Measurements from ENCODE around the gene EFNB1.

Gene EFNB1

DNA sequence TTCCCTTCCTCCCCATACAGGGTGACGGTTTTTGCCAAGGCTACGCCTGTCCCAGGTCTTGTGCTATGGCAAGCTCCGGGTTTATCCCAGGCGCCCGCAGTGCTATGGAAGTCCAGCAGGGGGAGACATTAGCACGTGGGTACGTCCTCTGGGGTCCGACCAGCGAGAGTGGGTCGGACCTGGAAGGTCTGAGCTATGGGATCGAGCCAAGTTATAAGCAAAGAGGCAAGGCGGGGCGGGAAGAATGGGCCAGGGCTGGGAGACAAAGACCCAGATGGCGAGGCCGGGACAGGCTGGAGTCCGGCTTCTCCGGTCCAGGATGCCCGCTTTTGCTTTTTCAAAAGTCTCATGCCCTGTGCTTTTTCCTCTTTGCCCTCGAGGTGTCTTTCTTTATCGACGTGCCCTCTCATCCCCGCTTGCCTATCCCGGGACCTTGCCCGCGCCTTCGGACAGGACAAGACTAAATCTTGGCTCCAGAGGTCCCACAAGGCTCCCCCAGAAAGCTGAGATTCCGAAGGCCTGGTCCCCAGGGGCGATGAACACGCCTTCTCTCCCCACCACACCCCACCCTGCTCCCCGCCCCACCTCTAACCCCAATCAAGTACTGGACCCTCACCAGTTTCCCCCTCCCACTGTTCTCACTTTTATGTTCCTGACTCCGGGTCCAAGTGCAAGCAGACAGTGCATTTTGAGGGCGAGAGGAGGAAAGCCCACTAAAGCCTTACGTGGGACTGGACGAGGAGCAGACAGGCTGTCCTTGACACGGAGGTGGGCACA lies 785 bp upstream of the EFNB1 start:
- peak; percentile 66 for DNase-seq (ENCODE audit: low read depth)

DNA sequence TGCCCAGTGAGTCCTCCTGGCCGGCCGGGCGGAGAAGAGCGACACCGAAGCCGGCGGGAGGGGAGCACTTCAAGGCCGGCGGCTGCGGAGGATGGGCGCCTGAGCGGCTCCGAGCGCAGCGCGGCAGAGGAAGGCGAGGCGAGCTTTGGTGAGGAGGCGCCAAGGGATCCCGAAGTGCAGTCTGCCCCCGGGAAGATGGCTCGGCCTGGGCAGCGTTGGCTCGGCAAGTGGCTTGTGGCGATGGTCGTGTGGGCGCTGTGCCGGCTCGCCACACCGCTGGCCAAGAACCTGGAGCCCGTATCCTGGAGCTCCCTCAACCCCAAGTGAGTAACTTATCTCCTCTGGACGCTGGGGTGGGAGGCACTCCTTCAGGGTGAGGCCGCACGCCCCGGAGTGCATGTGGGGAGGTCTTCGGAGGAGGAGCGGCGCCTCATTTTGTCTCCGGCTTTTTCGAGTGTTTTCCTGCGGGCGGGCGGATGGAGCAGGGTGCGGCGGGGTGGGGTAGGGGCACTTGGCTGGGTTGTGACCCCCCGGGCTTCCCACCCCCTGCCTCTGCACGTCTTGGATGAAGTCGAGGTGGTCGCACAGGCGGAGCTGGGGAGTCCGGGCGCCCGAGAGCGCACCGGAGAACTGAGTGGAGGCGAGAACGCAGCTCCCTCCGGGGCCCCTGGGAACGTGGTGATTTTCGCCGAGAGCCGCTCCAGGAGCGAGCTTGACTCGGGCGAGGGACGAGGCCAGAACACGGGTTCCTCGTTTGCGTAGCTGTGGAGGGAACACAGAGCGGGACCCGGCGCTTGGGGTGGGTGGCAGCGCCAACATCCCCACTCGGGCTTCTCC lies 979 bp downstream of the EFNB1 start:
- no peak for DNase-seq (ENCODE audit: low read depth)

DNA sequence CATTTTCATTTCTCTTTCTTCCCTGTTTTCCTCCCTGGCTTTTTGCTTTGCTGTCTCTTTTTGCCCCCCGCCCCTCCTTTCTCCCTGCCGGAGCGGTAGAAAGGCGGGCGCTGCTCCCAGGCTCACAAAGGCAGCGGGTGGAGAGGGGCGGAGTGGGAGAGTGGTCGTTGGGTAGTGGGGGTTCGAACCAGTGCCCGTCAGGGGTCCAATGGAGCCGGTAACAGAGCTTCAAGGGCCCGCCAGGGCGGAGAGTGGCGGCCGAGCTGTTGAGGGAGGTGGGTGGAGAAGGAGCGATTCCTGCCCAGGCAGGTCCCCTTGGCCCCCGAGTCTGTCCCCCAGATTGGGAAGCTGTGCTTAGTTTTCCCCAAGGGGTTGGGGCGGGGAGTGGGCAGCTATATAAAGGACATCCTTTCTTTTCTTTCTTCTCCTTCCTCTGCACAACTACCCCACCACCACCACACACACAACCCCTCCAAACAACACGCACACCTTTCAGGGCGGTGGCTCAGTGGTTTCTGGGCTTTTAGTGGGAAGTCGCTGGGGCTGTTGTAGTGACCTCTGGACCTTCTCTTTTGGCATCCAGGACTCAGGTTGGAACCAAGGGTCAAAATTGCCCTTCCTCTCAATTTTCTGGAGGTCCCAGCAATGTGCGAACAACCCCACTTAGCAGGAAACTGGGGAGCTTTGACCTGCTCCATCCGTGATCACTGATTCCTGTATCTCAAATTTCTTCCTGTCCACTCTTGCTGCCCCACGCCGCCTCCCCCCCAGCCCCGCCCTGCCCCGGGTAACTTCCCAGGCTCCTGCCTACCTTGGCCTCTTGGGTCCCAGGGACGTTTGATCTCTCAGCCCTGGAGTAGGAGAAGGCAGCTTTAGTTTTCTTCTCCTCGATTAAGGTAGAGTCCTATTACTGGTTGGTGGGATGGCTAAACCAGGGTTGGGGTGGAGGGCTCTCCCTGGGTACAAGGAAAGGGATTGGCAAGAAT lies 1.9 kb downstream of the EFNB1 start:
- no peak for DNase-seq (ENCODE audit: low read depth)

DNA sequence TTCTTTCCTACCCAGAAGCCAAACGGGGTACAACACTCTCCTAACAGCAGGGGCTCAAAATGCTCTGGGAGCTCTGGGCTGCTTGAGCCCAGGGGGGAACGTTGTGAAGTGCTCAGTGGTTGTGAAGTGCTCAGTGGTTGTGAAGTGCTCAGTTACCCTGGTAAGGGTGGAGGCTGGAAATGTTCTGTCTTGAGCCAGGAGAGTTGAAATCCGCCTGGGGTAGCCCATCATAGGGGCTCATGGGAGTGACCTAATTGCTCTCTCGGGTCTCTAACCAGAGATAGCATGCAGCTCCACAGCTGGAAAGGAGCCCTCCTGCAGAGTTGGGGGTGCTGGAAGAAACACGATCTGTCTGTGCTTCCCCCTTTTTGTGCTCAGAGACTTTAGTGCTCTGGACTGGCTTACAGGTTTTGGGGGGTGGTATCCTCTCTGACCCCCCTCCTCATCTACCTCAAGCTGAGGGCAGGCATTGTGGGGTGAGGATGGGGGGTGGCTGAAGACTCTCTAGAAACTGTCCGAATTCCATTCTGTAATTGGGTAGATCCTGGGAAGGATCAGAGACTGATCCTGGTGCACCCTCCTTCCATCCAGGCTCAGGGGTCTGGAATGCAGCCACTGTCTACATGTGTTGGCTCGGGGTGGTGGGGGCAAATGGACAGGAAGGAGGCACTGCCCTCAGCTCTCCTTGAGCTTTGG lies 2.7 kb downstream of the EFNB1 start:
- no peak for DNase-seq (ENCODE audit: low read depth)

DNA sequence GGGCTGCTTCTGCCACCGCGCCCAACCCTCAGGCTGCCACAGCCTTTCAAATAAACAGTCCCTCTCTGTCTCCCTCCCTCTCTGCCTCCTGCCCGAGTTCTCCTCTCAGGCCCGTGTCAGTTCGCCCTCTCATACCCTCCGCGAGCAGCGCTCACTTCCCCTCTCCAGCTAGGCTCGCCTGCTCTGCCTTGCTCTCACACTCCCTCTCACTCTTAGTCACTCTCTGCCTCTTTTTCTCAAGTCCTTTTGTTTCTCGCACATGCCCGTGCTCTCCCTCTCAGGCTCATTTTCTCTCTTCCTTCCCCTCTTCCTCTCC lies 3.2 kb downstream of the EFNB1 start:
- DNase-seq (ENCODE audit: low read depth), result no peak

DNA sequence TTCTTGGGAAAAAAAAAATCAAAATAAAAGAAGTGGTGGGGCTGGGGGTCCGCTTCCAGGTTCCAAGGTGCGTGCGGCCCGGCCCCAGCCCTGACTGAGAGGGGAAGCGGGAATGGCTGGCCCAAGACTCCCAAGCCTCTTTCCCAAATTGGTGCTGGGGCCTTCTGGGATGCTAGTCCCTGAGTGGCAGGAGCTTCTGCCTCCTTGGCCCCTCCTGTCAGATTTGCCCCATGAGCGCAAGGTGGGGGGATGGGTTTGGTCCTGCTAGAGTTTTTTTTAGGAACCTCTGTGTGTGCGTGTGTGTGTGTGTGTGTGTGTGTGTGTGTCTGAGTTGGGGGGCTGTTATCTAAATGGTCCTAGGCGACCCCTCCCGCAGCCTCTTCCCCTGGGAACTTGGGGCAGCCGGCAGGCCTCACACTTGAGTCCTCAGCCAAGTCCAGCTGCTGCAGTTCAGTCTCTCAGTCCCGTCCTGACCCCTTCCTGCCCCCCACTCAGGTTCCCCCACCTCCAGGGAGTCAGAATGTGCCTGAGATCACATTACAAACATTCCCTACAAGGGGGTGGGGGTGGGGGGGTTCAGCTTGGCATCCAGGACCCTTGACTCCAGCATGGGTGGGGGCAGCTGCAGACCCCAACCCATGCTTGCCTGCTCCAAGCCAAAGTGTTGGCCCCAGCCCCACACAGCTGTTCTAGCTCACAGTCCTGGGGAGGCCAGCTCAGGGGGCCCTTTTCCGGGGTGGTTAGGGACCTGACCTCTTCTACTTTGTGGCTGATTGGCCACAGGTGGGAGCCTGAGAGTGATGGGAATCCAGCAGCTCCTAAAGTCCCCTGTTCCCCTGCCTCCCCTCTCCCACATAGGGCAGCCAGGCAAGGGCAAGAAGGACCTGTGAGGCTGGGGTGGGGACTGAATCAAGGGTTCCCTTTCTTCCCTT lies 4.0 kb downstream of the EFNB1 start:
- DNase-seq (ENCODE audit: low read depth), result no peak

DNA sequence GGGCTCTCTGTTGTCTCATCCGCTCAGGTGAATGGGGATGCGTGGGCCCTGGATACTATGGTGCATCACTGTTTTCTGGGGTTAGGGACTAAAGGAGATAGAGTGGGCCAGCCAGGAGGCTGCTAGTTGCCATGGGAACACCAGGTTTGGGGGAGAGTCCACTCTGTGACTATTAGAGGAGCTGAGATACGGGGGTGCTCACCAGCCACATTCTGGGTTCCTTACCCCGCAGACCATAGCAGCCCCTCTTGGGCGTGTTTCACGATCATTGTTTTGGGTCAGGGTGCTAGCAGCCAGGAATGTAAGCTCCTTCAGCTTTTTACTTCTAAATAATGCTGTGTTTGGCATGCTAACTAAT lies 4.6 kb downstream of the EFNB1 start:
- DNase-seq (ENCODE audit: low read depth), result no peak

DNA sequence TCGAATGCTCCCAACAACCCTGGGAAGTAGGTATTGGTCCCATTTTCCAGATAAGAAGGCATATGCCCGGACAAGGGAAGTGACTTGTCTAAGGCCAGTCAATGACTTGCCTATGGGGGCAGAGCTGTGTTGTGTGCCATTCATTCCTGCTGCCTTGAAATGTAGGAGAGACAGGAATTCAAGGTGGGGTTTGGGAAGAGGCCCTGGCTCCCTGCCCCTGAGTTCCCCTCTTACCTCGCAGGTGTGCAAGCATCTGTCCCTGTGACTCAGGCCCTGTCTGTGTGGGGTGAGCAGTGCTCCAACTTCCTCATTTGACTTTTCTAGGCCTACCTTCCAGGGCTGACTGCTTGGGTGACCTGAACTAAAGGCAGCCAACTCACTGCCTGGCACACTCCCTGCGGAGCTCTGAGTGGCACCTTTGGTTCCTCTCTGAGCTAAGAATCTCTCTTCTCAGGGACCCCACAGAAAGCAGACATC lies 5.1 kb downstream of the EFNB1 start:
- no peak for DNase-seq (ENCODE audit: low read depth)

DNA sequence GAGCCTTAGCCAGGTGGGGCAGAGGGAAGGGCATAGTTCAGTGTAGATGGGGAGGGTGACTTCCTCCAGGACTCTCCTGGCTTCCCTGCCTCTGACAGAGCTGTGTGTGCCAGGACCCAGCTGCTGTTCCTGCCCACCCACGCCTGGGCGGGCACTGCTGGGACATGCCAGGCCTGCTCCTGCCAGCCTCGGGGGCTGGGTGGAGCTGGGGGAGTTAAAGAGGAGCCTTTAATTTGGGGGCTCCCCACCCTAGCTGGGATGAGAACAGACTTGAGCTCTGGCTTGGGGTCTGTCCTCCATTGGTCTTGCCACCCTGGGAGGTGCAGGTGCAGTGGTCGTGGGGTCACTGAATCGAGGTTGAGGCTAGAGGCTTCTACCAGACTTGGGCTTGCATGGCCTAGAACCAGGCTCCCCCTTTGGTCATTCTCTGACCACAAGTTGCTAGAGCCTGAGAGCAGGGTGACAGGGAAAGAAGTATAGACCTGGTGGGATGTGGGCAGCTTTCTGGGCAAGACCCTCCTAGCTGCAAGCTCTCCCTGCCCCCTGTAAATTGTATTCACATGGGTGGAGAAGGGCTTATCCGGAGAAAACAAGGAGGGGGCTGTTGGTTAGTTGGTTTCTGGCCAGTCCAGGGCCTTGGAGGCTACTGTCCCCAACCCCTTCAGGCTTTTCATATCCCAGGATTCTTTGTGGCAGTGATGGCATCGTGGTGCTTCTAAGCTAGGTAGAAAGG lies 5.7 kb downstream of the EFNB1 start:
- no peak for DNase-seq (ENCODE audit: low read depth)

DNA sequence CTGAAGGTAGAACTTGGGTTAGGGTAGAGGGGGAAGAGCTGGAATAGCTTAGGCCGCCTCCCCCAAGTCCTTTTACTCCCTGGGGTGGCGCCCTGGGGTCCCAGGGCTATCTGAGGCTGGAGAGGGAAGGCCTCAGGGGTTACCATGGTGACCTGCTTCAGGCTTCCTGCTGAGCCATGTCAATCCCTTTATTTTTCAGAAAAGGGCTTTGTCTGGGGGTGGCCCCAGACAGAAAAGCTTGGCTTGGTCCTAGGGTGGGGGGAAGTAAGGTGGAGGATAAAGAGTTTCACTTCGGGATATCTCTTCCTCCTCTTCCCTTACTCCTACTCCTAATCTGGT lies 6.3 kb downstream of the EFNB1 start:
- DNase-seq (ENCODE audit: low read depth), result no peak

DNA sequence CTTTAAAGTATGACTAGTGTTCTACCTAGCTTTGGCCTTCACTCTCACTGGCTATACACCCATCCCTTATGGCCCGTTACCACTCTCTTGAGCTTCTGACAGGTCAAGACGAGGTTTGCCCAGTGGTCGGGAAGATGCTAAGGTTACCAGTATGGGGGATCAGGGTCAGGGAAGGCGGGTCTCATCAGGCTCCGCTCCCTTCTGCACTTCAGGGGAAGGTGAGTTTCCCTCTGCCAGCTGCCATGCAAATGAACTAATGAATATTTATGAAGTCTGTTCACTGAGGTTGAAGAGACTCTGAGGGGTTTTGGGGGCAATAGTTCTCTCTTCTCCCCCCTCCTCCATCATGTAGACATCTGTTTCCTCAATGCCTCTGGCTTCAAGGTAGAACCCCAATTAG lies 6.6 kb downstream of the EFNB1 start:
- DNase-seq (ENCODE audit: low read depth), result no peak

DNA sequence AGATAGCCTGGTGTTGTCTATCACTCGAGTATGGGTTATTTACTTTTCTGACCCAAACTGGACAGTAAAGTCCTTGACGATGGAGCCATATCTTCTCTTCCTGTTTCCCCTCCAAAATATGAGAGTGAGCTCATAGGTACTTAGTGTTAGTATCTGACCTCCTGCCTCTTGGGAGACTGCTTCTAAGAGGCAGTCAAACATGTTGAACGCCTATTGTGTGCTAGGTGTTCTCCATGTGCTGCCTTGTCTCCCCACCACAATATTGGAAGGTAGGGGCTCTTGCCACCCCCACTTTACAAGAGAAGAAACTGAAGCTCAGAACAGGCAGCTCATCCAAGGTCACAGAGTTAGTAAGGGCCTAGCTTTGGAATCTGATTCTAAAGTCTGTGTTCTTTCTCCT lies 8.3 kb downstream of the EFNB1 start:
- DNase-seq (ENCODE audit: low read depth), result no peak

DNA sequence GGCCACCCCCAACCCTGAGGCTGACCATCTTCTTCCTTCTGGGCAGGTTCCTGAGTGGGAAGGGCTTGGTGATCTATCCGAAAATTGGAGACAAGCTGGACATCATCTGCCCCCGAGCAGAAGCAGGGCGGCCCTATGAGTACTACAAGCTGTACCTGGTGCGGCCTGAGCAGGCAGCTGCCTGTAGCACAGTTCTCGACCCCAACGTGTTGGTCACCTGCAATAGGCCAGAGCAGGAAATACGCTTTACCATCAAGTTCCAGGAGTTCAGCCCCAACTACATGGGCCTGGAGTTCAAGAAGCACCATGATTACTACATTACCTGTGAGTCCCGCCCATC lies 9.7 kb downstream of the EFNB1 start:
- DNase-seq (ENCODE audit: low read depth), result no peak

DNA sequence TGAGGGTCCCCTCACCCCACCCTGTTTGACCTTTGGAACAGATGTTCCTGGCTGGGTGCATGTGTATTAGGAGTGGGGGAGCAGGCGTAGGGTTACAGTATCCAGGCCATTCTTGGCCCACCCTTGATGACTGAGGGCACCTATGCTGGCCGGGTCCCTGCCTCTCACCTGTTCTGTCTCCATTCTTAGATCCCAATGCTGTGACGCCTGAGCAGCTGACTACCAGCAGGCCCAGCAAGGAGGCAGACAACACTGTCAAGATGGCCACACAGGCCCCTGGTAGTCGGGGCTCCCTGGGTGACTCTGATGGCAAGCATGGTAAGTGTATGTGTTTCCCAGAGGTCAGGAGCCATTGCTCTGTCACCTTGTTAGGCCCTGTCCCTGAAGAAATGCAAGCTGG lies 10.9 kb downstream of the EFNB1 start:
- no peak for DNase-seq (ENCODE audit: low read depth)

DNA sequence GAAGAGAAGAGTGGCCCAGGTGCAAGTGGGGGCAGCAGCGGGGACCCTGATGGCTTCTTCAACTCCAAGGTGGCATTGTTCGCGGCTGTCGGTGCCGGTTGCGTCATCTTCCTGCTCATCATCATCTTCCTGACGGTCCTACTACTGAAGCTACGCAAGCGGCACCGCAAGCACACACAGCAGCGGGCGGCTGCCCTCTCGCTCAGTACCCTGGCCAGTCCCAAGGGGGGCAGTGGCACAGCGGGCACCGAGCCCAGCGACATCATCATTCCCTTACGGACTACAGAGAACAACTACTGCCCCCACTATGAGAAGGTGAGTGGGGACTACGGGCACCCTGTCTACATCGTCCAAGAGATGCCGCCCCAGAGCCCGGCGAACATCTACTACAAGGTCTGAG lies 11.4 kb downstream of the EFNB1 start:
- DNase-seq (ENCODE audit: low read depth), result no peak

DNA sequence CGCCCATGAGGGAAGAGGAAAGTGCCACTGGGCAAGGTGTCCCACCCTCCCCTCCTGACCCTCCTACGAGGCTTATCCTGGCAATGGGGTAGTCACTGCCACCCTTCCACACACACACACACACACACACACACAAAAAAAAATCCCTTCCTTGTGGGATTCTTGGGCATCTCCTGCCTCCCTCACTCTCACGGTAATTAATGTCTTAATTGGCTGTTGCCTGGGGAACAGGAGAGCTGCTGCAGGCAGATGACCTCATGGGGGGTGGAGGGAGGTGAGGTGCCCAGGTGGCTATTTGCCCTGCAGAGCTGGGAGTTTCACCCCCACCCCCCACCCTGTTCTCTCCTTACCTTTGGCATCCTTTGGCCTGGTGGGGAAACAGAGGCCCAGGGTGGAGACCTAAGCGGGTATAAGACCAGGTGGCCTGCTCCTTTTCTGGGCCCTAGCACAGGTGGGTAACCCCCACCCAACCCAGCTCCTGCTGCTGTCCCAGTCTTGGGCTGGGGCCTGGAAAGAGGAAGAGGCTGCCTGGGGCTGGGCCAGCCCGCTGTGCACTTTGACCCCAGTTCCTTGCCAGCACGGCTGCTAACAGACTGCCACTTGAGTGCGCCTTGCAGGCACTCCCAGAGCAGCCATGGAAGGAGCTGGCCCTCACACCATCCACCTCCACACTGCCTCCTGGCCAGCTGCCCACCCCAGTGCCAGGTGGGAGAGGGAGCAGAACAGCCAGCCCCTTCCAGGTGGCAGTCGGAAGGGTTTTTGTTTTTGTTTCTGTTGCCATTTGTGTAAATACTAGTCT lies 12.6 kb downstream of the EFNB1 start:
- DNase-seq (ENCODE audit: low read depth), result no peak

DNA sequence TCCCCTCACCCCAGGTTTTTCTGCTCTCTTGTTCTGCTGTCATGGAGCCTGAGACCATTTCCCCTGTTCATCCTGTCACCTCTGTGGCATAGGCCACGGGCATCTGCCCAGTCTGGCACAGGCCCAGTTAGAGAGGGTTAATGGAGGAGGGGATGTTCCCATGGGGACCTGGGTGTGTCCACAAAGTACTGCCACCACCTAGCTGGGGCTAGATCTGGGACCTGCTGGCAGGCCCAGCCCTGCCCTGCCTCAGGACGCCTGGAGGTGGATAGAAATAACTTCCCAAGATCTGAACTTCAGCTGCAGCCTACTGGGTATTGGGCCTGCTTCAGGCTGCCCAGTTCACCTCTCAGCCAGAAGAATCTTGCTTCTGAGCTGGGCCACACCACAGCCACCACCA lies 13.5 kb downstream of the EFNB1 start:
- no peak for DNase-seq (ENCODE audit: low read depth)

DNA sequence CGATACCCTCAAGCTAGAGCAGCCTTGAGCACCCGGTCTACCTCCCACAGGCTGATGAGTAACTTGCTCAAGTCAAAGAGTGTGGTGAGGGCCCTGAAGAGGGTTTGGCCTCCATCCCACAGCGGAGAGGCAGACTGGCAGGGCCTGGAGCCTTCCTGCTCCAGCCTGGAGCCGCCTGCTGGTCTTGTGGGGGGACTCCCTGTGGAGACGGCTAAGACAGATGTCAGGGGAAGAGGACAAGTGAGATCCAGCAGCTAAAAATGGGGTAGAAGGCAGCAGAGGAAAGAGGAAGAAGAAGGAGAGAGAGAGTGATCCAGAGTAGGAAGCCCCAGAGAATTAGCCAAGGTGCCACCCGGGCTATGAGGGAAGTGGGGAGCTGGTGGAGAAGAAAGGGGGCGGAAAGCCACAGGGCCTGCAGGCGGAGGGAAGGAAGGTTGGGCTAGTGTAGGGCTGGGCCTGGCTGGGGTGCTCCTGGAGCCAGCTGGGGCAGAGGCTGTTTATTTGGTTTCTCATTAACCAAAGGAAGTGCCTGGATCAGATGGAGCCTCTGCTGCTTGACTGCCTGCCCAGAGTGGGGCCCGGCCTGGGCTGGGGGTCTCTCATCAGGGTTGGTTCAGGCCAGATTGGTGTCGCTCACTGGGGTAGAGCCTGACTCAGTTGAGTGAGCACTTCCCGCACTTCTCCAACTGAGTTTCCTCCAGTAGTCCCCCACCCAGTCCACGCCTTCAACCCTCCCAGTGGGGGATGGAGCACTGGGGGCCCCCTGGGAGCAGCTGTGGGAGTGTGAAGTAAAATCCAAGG lies 14.2 kb downstream of the EFNB1 start:
- DNase-seq (ENCODE audit: low read depth), result no peak

DNA sequence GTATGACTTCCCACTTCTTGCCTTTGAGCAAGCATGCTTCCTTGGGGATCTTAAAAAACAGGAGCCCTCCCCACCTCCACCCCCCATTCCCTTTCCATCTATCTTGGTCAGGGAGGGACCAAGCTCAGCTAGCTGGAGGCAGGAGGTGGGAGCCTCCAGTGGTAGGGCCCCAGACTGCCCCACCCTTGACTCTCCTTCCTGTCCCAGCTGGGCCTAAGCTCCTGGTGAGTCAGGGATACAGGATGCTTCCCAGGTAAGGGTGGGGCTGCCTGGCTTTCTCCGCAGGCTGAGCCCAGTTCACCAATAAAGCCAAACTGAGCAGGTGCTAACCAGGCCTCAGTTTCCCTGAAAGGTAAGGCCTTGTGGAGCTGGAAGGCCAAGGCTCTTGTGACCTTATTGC lies 15.2 kb downstream of the EFNB1 start:
- DNase-seq (ENCODE audit: low read depth), result no peak
